ENCODE data around the gene SPRED2.
A peak's percentile ranks its signal among the peaks of the same experiment; 100 is the strongest.

Gene SPRED2

GRCh38 chr2:65413106-65413505 lies 19.3 kb downstream of the SPRED2 start:
- no peak for DNase-seq

- DNase-seq = no peak
Measured at GRCh38 chr2:65411056-65411795, 21.2 kb downstream of the SPRED2 start.

- DNase-seq = no peak
Measured at GRCh38 chr2:65409045-65409444, 23.4 kb downstream of the SPRED2 start.

- DNase-seq = no peak
Measured at GRCh38 chr2:65407240-65407639, 25.2 kb downstream of the SPRED2 start.

- DNase-seq = no peak
Measured at GRCh38 chr2:65404988-65405697, 27.3 kb downstream of the SPRED2 start.

GRCh38 chr2:65403529-65403915 lies 28.9 kb downstream of the SPRED2 start:
- no peak for DNase-seq

GRCh38 chr2:65402780-65403528 lies 29.4 kb downstream of the SPRED2 start:
- DNase-seq = no peak

GRCh38 chr2:65402323-65402722 lies 30.1 kb downstream of the SPRED2 start:
- no peak for DNase-seq

- peak; percentile 50 for DNase-seq
Measured at GRCh38 chr2:65397122-65397521, 35.3 kb downstream of the SPRED2 start.

GRCh38 chr2:65396348-65397026 lies 35.9 kb downstream of the SPRED2 start:
- DNase-seq = no peak

GRCh38 chr2:65395621-65396347 lies 36.6 kb downstream of the SPRED2 start:
- no peak for DNase-seq

GRCh38 chr2:65393743-65394422 lies 38.5 kb downstream of the SPRED2 start:
- no peak for DNase-seq

GRCh38 chr2:65393046-65393445 lies 39.4 kb downstream of the SPRED2 start:
- DNase-seq = no peak

GRCh38 chr2:65392609-65393008 lies 39.8 kb downstream of the SPRED2 start:
- DNase-seq = no peak

GRCh38 chr2:65390134-65390533 lies 42.3 kb downstream of the SPRED2 start:
- DNase-seq = peak; percentile 41

- no peak for DNase-seq
Measured at GRCh38 chr2:65389476-65389875, 42.9 kb downstream of the SPRED2 start.

GRCh38 chr2:65388596-65389390 lies 43.6 kb downstream of the SPRED2 start:
- no peak for DNase-seq

GRCh38 chr2:65388051-65388531 lies 44.3 kb downstream of the SPRED2 start:
- DNase-seq = no peak

GRCh38 chr2:65386989-65387388 lies 45.4 kb downstream of the SPRED2 start:
- DNase-seq = no peak

- no peak for DNase-seq
Measured at GRCh38 chr2:65386344-65386743, 46.1 kb downstream of the SPRED2 start.
